ENCODE results near the gene ELL2.

The ELL2 gene

GRCh38 chr5:95915999-95916686, 45.5 kb downstream of the ELL2 start:
- no peak for TF ChIP-seq ZC3H10 (CRISPR knock-in tag; IDR thresholded peaks at IDR 0.05)
- TF ChIP-seq ARNTL (CRISPR knock-in tag; IDR thresholded peaks at IDR 0.05; ENCODE audit: borderline replicate concordance, low read depth): no peak
- no peak for TF ChIP-seq TOX (CRISPR knock-in tag; IDR thresholded peaks at IDR 0.05; ENCODE audit: borderline replicate concordance)
- no peak for TF ChIP-seq ESRRG (CRISPR knock-in tag; IDR thresholded peaks at IDR 0.05)
- TF ChIP-seq PATZ1 (CRISPR knock-in tag; IDR thresholded peaks at IDR 0.05; ENCODE audit: borderline replicate concordance): no peak
- TF ChIP-seq CREB5 (CRISPR knock-in tag; IDR thresholded peaks at IDR 0.05; ENCODE audit: low read depth): no peak
- TF ChIP-seq RARB (CRISPR knock-in tag; IDR thresholded peaks at IDR 0.05): no peak
- no peak for TF ChIP-seq ZNF565 (CRISPR knock-in tag; conservative IDR thresholded peaks at IDR 0.05; ENCODE audit: low read depth)
- TF ChIP-seq ZFP30 (CRISPR knock-in tag; IDR thresholded peaks at IDR 0.05): no peak
- TF ChIP-seq SNAI2 (CRISPR knock-in tag; IDR thresholded peaks at IDR 0.05): no peak
- no peak for TF ChIP-seq TCF4 (CRISPR knock-in tag; IDR thresholded peaks at IDR 0.05; ENCODE audit: borderline replicate concordance)
- TF ChIP-seq CSRNP3 (CRISPR knock-in tag; IDR thresholded peaks at IDR 0.05): no peak
- TF ChIP-seq ZFP3 (CRISPR knock-in tag; IDR thresholded peaks at IDR 0.05): no peak
- no peak for TF ChIP-seq ZNF8 (CRISPR knock-in tag; IDR thresholded peaks at IDR 0.05)
- no peak for TF ChIP-seq BACH2 (CRISPR knock-in tag; IDR thresholded peaks at IDR 0.05; ENCODE audit: borderline replicate concordance)
- no peak for TF ChIP-seq POU6F1 (CRISPR knock-in tag; IDR thresholded peaks at IDR 0.05; ENCODE audit: borderline replicate concordance, low read depth)
- no peak for TF ChIP-seq GLIS3 (CRISPR knock-in tag; IDR thresholded peaks at IDR 0.05)
- TF ChIP-seq OSR1 (CRISPR knock-in tag; IDR thresholded peaks at IDR 0.05): no peak
- TF ChIP-seq ISL1 (CRISPR knock-in tag; IDR thresholded peaks at IDR 0.05): no peak

GRCh38 chr5:95913663-95914062, 48.0 kb downstream of the ELL2 start:
- TF ChIP-seq ARNTL (CRISPR knock-in tag; IDR thresholded peaks at IDR 0.05; ENCODE audit: borderline replicate concordance, low read depth): no peak
- no peak for ATAC-seq

More at GRCh38 chr5:95915999-95916686, 45.5 kb downstream of the ELL2 start:
- ATAC-seq: peak; percentile 30

- no peak for ATAC-seq
- TF ChIP-seq OSR1 (CRISPR knock-in tag; IDR thresholded peaks at IDR 0.05) (no peak), CSRNP3 (CRISPR knock-in tag; IDR thresholded peaks at IDR 0.05) (no peak), TCF4 (CRISPR knock-in tag; IDR thresholded peaks at IDR 0.05; ENCODE audit: borderline replicate concordance) (no peak), ZNF8 (CRISPR knock-in tag; IDR thresholded peaks at IDR 0.05) (no peak)
Measured at GRCh38 chr5:95912029-95912428, 49.6 kb downstream of the ELL2 start.

GRCh38 chr5:95910521-95910920, 51.1 kb downstream of the ELL2 start:
- no peak for ATAC-seq
- TF ChIP-seq SNAI2 (CRISPR knock-in tag; IDR thresholded peaks at IDR 0.05) (no peak), ZNF8 (CRISPR knock-in tag; IDR thresholded peaks at IDR 0.05) (no peak), PATZ1 (CRISPR knock-in tag; IDR thresholded peaks at IDR 0.05; ENCODE audit: borderline replicate concordance) (no peak), BACH2 (CRISPR knock-in tag; IDR thresholded peaks at IDR 0.05; ENCODE audit: borderline replicate concordance) (no peak), POU6F1 (CRISPR knock-in tag; IDR thresholded peaks at IDR 0.05; ENCODE audit: borderline replicate concordance, low read depth) (no peak), TOX (CRISPR knock-in tag; IDR thresholded peaks at IDR 0.05; ENCODE audit: borderline replicate concordance) (no peak), ZNF70 (CRISPR knock-in tag; IDR thresholded peaks at IDR 0.05) (no peak), CSRNP3 (CRISPR knock-in tag; IDR thresholded peaks at IDR 0.05) (no peak), ISL1 (CRISPR knock-in tag; IDR thresholded peaks at IDR 0.05) (no peak), OSR1 (CRISPR knock-in tag; IDR thresholded peaks at IDR 0.05) (no peak), GLIS3 (CRISPR knock-in tag; IDR thresholded peaks at IDR 0.05) (no peak), TCF4 (CRISPR knock-in tag; IDR thresholded peaks at IDR 0.05; ENCODE audit: borderline replicate concordance) (no peak), ESRRG (CRISPR knock-in tag; IDR thresholded peaks at IDR 0.05) (no peak), RARB (CRISPR knock-in tag; IDR thresholded peaks at IDR 0.05) (no peak)
